ENCODE measurements around the gene CHRM3.

GRCh38 chr1:239383714-239384113, 2.7 kb upstream of the CHRM3 start:
- no peak for TF ChIP-seq CTCF (IDR thresholded peaks at IDR 0.05)
- no peak for TF ChIP-seq EZH2 (IDR thresholded peaks at IDR 0.05; ENCODE audit: borderline replicate concordance, insufficient read depth, low read depth, low read length, poor library complexity, severe bottlenecking)
